Measurements from ENCODE around the gene LYL1. TPM values are rescaled to one million over a fixed set of nuclear protein-coding genes. Genes with fewer than 3 reads are reported as not detected.

Gene LYL1
- total RNA-seq, 2 donors from 2014 or later: 6.9 to 17.9 TPM

- DNase-seq (no peak), ATAC-seq (no peak)
- no peaks in the 10 kb centered on the region for H3K27me3 Mint-ChIP-seq
- H3K36me3 Mint-ChIP-seq (ENCODE audit: low read depth): peaks cover 2% of the 10 kb centered on the region
- peaks cover 18% of the 10 kb centered on the region for H3K4me1 Mint-ChIP-seq
- H3K9me3 ChIP-seq (ENCODE audit: control insufficient read depth, low read length, poor library complexity, severe bottlenecking): no peaks in the 10 kb centered on the region
- H3K4me3 Mint-ChIP-seq: no peak overlapping the region
- H3K27ac Mint-ChIP-seq: no peak overlapping the region
These were observed 34.7 kb upstream of the LYL1 start for GRCh38 chr19:13137290-13137794.

DNA sequence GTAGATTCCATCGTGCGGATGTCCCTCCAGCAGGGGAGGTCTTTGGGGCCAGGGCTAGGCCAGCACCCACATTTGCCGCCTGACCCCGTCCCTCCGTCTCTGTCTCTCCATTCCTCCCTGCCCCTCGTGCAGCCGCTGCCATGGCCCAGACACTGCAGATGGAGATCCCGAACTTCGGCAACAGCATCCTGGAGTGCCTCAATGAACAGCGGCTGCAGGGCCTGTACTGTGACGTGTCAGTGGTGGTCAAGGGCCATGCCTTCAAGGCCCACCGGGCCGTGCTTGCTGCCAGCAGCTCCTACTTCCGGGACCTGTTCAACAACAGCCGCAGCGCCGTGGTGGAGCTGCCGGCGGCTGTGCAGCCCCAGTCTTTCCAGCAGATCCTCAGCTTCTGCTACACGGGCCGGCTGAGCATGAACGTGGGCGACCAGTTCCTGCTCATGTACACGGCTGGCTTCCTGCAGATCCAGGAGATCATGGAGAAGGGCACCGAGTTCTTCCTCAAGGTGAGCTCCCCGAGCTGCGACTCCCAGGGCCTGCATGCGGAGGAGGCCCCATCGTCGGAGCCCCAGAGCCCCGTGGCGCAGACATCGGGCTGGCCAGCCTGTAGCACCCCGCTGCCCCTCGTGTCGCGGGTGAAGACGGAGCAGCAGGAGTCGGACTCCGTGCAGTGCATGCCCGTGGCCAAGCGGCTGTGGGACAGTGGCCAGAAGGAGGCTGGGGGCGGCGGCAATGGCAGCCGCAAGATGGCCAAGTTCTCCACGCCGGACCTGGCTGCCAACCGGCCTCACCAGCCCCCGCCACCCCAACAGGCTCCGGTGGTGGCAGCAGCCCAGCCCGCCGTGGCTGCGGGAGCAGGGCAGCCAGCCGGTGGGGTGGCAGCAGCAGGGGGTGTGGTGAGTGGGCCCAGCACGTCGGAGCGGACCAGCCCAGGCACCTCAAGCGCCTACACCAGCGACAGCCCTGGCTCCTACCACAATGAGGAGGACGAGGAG lies 32.7 kb upstream of the LYL1 start:
- Mint-ChIP-seq H3K36me3 (ENCODE audit: low read depth) (peaks cover 2% of the 10 kb centered on the region), H3K27ac (no peak overlapping the region), H3K4me1 (peaks cover 25% of the 10 kb centered on the region), H3K27me3 (no peaks in the 10 kb centered on the region), H3K4me3 (no peak overlapping the region)
- DNase-seq (no peak), ATAC-seq (no peak)
- no peaks in the 10 kb centered on the region for H3K9me3 ChIP-seq (ENCODE audit: control insufficient read depth, low read length, poor library complexity, severe bottlenecking)

DNA sequence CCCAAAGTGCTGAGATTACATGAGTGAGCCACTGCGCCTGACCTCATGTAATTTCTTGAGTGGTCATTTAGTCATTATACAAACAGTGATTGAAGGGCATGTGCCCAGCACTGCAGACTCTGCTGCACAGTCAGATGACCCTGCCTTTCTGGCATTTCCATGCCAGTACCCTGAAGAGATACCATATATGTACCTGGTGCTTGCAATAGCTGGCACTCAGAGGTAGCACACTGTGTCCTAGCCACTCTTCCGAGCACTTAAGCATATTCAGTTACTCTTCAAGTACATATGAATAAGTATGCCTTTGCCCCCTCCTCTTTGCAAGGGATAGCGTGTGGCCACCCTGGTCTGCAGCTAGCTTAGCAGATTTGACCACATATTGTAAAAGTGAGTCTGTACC lies 32.0 kb upstream of the LYL1 start:
- ATAC-seq (no peak), DNase-seq (no peak)
- Mint-ChIP-seq H3K4me1 (peaks cover 24% of the 10 kb centered on the region), H3K27ac (no peak overlapping the region), H3K27me3 (no peaks in the 10 kb centered on the region), H3K36me3 (ENCODE audit: low read depth) (peaks cover 2% of the 10 kb centered on the region), H3K4me3 (no peak overlapping the region)
- no peaks in the 10 kb centered on the region for H3K9me3 ChIP-seq (ENCODE audit: control insufficient read depth, low read length, poor library complexity, severe bottlenecking)

DNA sequence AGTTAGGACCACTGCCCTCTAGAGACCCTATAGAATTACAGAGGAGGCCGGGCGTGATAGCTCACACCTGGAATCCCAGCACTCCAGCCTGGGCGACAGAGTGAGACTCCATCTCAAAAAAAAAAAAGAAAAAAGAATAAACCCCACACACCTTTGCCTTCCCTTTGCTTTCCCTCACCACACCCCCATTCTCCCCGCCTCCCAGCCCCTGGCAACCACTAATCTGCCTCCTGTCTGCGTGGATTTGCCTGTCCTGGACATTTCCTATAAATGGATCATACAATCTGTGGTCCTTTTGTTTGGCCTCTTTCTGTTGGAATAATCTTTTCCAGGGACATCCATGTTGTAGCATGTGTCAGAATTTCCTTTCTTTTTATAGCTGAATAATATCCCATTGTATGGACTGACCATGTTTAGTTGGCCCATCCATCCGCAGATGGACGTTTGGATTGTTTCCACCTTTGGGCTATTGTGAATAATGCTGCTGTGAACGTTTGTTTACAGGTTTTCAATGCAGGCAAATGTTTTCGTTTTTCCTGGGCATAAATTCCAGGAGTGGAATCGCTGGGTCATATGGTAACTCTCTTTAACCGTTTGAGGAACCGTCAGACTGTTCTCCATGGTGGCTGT lies 30.7 kb upstream of the LYL1 start:
- peaks cover 25% of the 10 kb centered on the region for H3K4me1 Mint-ChIP-seq
- ATAC-seq (no peak), DNase-seq (no peak)
- no peaks in the 10 kb centered on the region for H3K9me3 ChIP-seq (ENCODE audit: control insufficient read depth, low read length, poor library complexity, severe bottlenecking)
- H3K27me3 Mint-ChIP-seq: no peaks in the 10 kb centered on the region
- peak overlapping the region; percentile 91 for H3K27ac Mint-ChIP-seq
- peaks cover under 1% of the 10 kb centered on the region for H3K36me3 Mint-ChIP-seq (ENCODE audit: low read depth)
- no peak overlapping the region for H3K4me3 Mint-ChIP-seq

- Mint-ChIP-seq H3K36me3 (ENCODE audit: low read depth) (no peaks in the 10 kb centered on the region), H3K4me1 (peaks cover 29% of the 10 kb centered on the region), H3K27me3 (no peaks in the 10 kb centered on the region), H3K4me3 (peak overlapping the region; percentile 83), H3K27ac (peak overlapping the region; percentile 91)
- DNase-seq: peak in 1 of 3 donors; percentile 32
- peak; percentile 99 for ATAC-seq
- H3K9me3 ChIP-seq (ENCODE audit: control insufficient read depth, low read length, poor library complexity, severe bottlenecking): no peaks in the 10 kb centered on the region
These were observed 30.0 kb upstream of the LYL1 start for GRCh38 chr19:13132471-13133180.

- Mint-ChIP-seq H3K4me1 (peaks cover 30% of the 10 kb centered on the region), H3K27ac (peak overlapping the region; percentile 66), H3K4me3 (no peak overlapping the region), H3K27me3 (no peaks in the 10 kb centered on the region), H3K36me3 (ENCODE audit: low read depth) (no peaks in the 10 kb centered on the region)
- DNase-seq (no peak), ATAC-seq (no peak)
- no peaks in the 10 kb centered on the region for H3K9me3 ChIP-seq (ENCODE audit: control insufficient read depth, low read length, poor library complexity, severe bottlenecking)
These were observed 28.3 kb upstream of the LYL1 start for GRCh38 chr19:13130886-13131490.

GRCh38 chr19:13129384-13129783 lies 26.7 kb upstream of the LYL1 start:
- Mint-ChIP-seq H3K4me3 (no peak overlapping the region), H3K4me1 (peaks cover 30% of the 10 kb centered on the region), H3K27ac (no peak overlapping the region), H3K36me3 (ENCODE audit: low read depth) (no peaks in the 10 kb centered on the region), H3K27me3 (no peaks in the 10 kb centered on the region)
- DNase-seq: no peak
- ATAC-seq: no peak
- H3K9me3 ChIP-seq (ENCODE audit: control insufficient read depth, low read length, poor library complexity, severe bottlenecking): no peaks in the 10 kb centered on the region

GRCh38 chr19:13128583-13128982 lies 25.9 kb upstream of the LYL1 start:
- H3K9me3 ChIP-seq (ENCODE audit: control insufficient read depth, low read length, poor library complexity, severe bottlenecking): no peaks in the 10 kb centered on the region
- Mint-ChIP-seq H3K27me3 (no peaks in the 10 kb centered on the region), H3K27ac (peak overlapping the region; percentile 43), H3K4me3 (no peak overlapping the region), H3K4me1 (peaks cover 27% of the 10 kb centered on the region), H3K36me3 (ENCODE audit: low read depth) (no peaks in the 10 kb centered on the region)
- DNase-seq: no peak
- no peak for ATAC-seq

DNA sequence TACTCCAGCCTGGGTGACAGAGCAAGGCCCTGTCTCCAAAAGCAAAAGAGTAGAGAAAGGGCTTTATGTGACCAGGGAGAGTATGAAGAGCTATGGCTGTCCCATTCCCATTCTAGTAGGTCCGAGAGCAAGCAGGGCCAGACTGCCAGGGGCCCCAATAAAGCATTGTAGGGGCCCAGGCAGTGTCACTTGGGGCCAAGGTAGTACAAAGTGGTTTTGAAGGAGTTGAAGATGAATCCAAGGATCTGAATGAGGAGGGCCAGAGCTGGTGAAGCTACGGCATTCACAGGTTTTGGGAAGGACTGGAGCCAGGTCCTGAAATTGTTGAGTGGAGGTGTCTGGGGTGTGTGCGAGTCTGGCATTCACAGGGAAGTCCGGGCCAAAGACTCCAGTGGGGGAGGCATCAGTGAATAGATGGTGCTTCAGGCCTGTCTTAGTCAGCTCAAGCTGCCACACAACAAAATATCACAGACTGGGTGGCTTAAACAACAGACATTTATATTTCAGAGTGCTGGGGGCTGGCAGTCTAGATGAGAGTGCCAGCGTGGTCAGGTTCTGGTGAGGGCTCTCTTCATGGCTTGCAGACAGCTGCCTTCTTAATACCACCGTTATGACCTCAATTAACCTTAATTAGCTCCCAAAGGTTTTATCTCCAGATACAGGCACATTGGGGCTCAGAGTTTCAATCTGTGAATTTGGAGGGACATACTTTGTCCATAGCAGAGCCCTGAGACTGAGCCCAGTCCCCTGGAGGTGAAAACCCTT lies 25.3 kb upstream of the LYL1 start:
- Mint-ChIP-seq H3K36me3 (ENCODE audit: low read depth) (no peaks in the 10 kb centered on the region), H3K27ac (peak overlapping the region; percentile 43), H3K27me3 (no peaks in the 10 kb centered on the region), H3K4me1 (peaks cover 27% of the 10 kb centered on the region), H3K4me3 (no peak overlapping the region)
- DNase-seq (no peak), ATAC-seq (no peak)
- no peaks in the 10 kb centered on the region for H3K9me3 ChIP-seq (ENCODE audit: control insufficient read depth, low read length, poor library complexity, severe bottlenecking)

GRCh38 chr19:13127051-13127450 lies 24.4 kb upstream of the LYL1 start:
- H3K4me3 Mint-ChIP-seq: no peak overlapping the region

GRCh38 chr19:13122980-13123957 lies 20.6 kb upstream of the LYL1 start:
- Mint-ChIP-seq H3K27me3 (no peaks in the 10 kb centered on the region), H3K27ac (peak overlapping the region; percentile 86), H3K36me3 (ENCODE audit: low read depth) (no peaks in the 10 kb centered on the region), H3K4me1 (peaks cover 34% of the 10 kb centered on the region), H3K4me3 (peak overlapping the region; percentile 69)
- DNase-seq (no peak), ATAC-seq (no peak)
- H3K9me3 ChIP-seq (ENCODE audit: control insufficient read depth, low read length, poor library complexity, severe bottlenecking): no peaks in the 10 kb centered on the region

More at GRCh38 chr19:13127051-13127450, 24.4 kb upstream of the LYL1 start:
- Mint-ChIP-seq H3K4me1 (peaks cover 26% of the 10 kb centered on the region), H3K36me3 (ENCODE audit: low read depth) (no peaks in the 10 kb centered on the region), H3K27me3 (no peaks in the 10 kb centered on the region), H3K27ac (no peak overlapping the region)
- no peak for ATAC-seq
- DNase-seq: no peak
- H3K9me3 ChIP-seq (ENCODE audit: control insufficient read depth, low read length, poor library complexity, severe bottlenecking): no peaks in the 10 kb centered on the region
